Endothelial cell of umbilical vein (primary cell): ENCODE results near the gene MDP1. TPM values are rescaled to one million over a fixed set of nuclear protein-coding genes. Genes with fewer than 3 reads are reported as not detected.
A peak's percentile ranks its signal among the peaks of the same experiment; 100 is the strongest.

Source experiments
- BruUV-seq: library from RNA; stranded (reverse); fragments of 400-500 nt; replicated peaks from 2 replicates; lab custom pipeline; 2021; lab: Mats Ljungman, UMichigan
- CTCF ChIA-PET: fragments of 300-600, 350-600 bp; sonication (Branson Sonifier 250); formaldehyde crosslinking; loops from one replicate; lab custom pipeline; 2021; ENCODE audit warnings: antibody characterized with exemption, inconsistent platforms; lab: Charles Lee
- POLR2A ChIA-PET: fragments of 300-600, 350-600 bp; sonication (Branson Sonifier 250); formaldehyde crosslinking; loops from one replicate; lab custom pipeline; 2021; ENCODE audit warnings: antibody characterized with exemption, inconsistent platforms; lab: Charles Lee
- DNase-seq: peaks from one replicate; pipeline ENCODE4 v3.0.0-alpha.2; 2011; ENCODE audit warnings: low read depth, low spot score
- FAIRE-seq: peaks from 2 replicates; lab custom pipeline; 2011; peaks lifted over from hg19 to GRCh38; lab: Jason Lieb, UNC
- H2AFZ ChIP-seq: 2 replicates; pipeline ENCODE4 v1.6.0; 2012; ENCODE audit warnings: low read depth, low read length, control low read depth, inconsistent platforms
- H3K27ac ChIP-seq: 2 replicates; pipeline ENCODE4 v1.5.1; 2011; ENCODE audit warnings: low read depth, mild to moderate bottlenecking, control low read depth, low read length, moderate library complexity; ENCODE audit not compliant: insufficient read depth
- H3K27me3 ChIP-seq, 2 experiments: 2 replicates each; pipeline versions ENCODE4 v1.6.0 to v1.6.1; 2011; ENCODE audit warnings: low read length in 2 of 2, mixed read lengths in 1 of 2; ENCODE audit not compliant: control insufficient read depth in 2 of 2, insufficient read depth in 2 of 2
- H3K36me3 ChIP-seq, 2 experiments: 2 replicates in 1 of 2; 3 replicates in 1 of 2; pipeline ENCODE4 v1.5.1; 2011; ENCODE audit warnings: low read length in 2 of 2, mild to moderate bottlenecking in 1 of 2, moderate library complexity in 1 of 2; ENCODE audit not compliant: control insufficient read depth in 2 of 2, insufficient read depth in 2 of 2; ENCODE audit errors: extremely low read depth in 1 of 2
- H3K4me1 ChIP-seq: 3 replicates; pipeline ENCODE4 v1.5.1; 2011; ENCODE audit warnings: mild to moderate bottlenecking, low read length; ENCODE audit not compliant: control insufficient read depth, insufficient read depth; ENCODE audit errors: extremely low read depth
- H3K4me2 ChIP-seq: 2 replicates; pipeline ENCODE4 v1.6.1; 2011; ENCODE audit warnings: low read length, control low read depth, mixed read lengths; ENCODE audit not compliant: insufficient read depth
- H3K4me3 ChIP-seq, 3 experiments: fragments of 200-600 bp in 1 of 3; sonication (generic), shearing (Covaris generic) in 1 of 3; replicated peaks in 1 of 3; 2 replicates each; pipeline ENCODE4 v1.5.1; 2011 to 2016; ENCODE audit warnings: control low read depth in 3 of 3, low read length in 3 of 3, mild to moderate bottlenecking in 2 of 3, inconsistent platforms in 1 of 3, low read depth in 1 of 3, moderate library complexity in 1 of 3; ENCODE audit not compliant: insufficient read depth in 1 of 3
- H3K79me2 ChIP-seq: 2 replicates; pipeline ENCODE4 v1.6.0; 2012; ENCODE audit warnings: low read length, inconsistent platforms; ENCODE audit not compliant: control insufficient read depth, insufficient read depth
- H3K9ac ChIP-seq: replicated peaks from 2 replicates; pipeline ENCODE3; 2011; ENCODE audit warnings: low read length, control low read depth; ENCODE audit not compliant: insufficient read depth; ENCODE audit errors: extremely low read depth
- H3K9me1 ChIP-seq: replicated peaks from 3 replicates; pipeline ENCODE4 v1.6.0; 2011; ENCODE audit warnings: mild to moderate bottlenecking, low read length; ENCODE audit not compliant: control insufficient read depth, insufficient read depth; ENCODE audit errors: extremely low read depth
- H3K9me3 ChIP-seq: replicated peaks from 2 replicates; pipeline ENCODE4 v1.5.1; 2012; ENCODE audit warnings: low read length, inconsistent platforms; ENCODE audit not compliant: control insufficient read depth, insufficient read depth
- H4K20me1 ChIP-seq: replicated peaks from 2 replicates; pipeline ENCODE3; 2011; ENCODE audit warnings: mild to moderate bottlenecking, low read length; ENCODE audit not compliant: control insufficient read depth, insufficient read depth; ENCODE audit errors: extremely low read depth
- CTCF ChIP-seq, 2 donors: IDR thresholded peaks; 1 replicate in 1 of 2; 2 replicates in 1 of 2; pipeline ENCODE4 v1.5.1; 2011; ENCODE audit warnings: low read length in 2 of 2, mild to moderate bottlenecking in 2 of 2, moderate library complexity in 2 of 2, control low read depth in 1 of 2, inconsistent platforms in 1 of 2, low read depth in 1 of 2; ENCODE audit not compliant: insufficient read depth in 1 of 2; ENCODE audit errors: extremely low read depth in 1 of 2
- EZH2 ChIP-seq: IDR thresholded peaks from 2 replicates; pipeline ENCODE4 v1.6.1; 2012; ENCODE audit warnings: borderline replicate concordance, low read depth, mild to moderate bottlenecking, moderate library complexity, low read length, inconsistent platforms; ENCODE audit not compliant: severe bottlenecking
- FOS ChIP-seq: IDR thresholded peaks from 2 replicates; pipeline ENCODE4 v1.6.1; 2011; ENCODE audit warnings: mild to moderate bottlenecking, low read length, moderate library complexity, borderline replicate concordance; ENCODE audit not compliant: insufficient read depth
- GATA2 ChIP-seq: IDR thresholded peaks from 2 replicates; pipeline ENCODE4 v1.7.0; 2011; ENCODE audit warnings: low read depth, mild to moderate bottlenecking, moderate library complexity, mixed read lengths, low read length; ENCODE audit not compliant: insufficient read length, insufficient read depth
- JUN ChIP-seq: IDR thresholded peaks from 2 replicates; pipeline ENCODE4 v1.6.1; 2011; ENCODE audit warnings: borderline replicate concordance, low read depth; ENCODE audit not compliant: insufficient read length, insufficient read depth
- MAX ChIP-seq: IDR thresholded peaks from 2 replicates; pipeline ENCODE4 v1.6.1; 2011; ENCODE audit not compliant: insufficient read depth, insufficient read length
- MYC ChIP-seq: IDR thresholded peaks from one replicate; pipeline ENCODE4 v1.6.1; 2011; ENCODE audit warnings: mild to moderate bottlenecking, low read depth, low read length
- POLR2A ChIP-seq: IDR thresholded peaks from 2 replicates; pipeline ENCODE4 v1.6.1; 2012; ENCODE audit warnings: low read depth, mild to moderate bottlenecking, control low read depth, low read length
- POLR2AphosphoS5 ChIP-seq: IDR thresholded peaks from 2 replicates; pipeline ENCODE4 v1.6.1; 2012; ENCODE audit warnings: low read depth, mild to moderate bottlenecking, control low read depth, low read length, moderate library complexity; ENCODE audit not compliant: insufficient read depth
- dilution Hi-C: fragments of 300-500 bp; cut with MboI; formaldehyde crosslinking; loops from one replicate; pipeline ENCODE4 v1.15.0; 2019; ENCODE audit warnings: low sequenced_read_pairs; ENCODE audit not compliant: extremely low pct_ligation_motif_present
- intact Hi-C: fragments of 100-400 bp; cut with micrococcal nuclease; formaldehyde crosslinking; loops from one replicate; pipeline ENCODE4 v1.10.0; 2022
- polyA plus RNA-seq, 4 experiments: library from polyadenylated mRNA; depleted of rRNA in 3 of 4; stranded (reverse) in 3 of 4; unstranded in 1 of 4; fragments of >200 nt; gene quantifications; 2 replicates each; pipeline versions ENCODE4 v1.2.1 to v1.2.3, GENCODE V29; 2011 to 2012; ENCODE audit warnings: missing spikeins in 1 of 4
- total RNA-seq: library from RNA; stranded (reverse); gene quantifications from 2 replicates; pipeline ENCODE4 v1.2.3, GENCODE V29; 2021

The MDP1 gene
- total and polyA plus RNA-seq, 2 donors (not counting 3 experiments of a cell fraction or from before 2014, with no cell fraction given) = 8.1 to 22.7 TPM

- H3K9ac ChIP-seq = peak overlapping the region; percentile 42
These were observed 28.3 kb downstream of the MDP1 start for GRCh38 chr14:24187539-24187915.

More at GRCh38 chr14:24187539-24187915, 28.3 kb downstream of the MDP1 start:
- peaks cover 0 to 33% of the 10 kb centered on the region in 2 experiments for H3K36me3 ChIP-seq
- dilution Hi-C loops (no loop called here), intact Hi-C loops (no loop called here)
- TSS peak; percentile 18 for BruUV-seq
- peak overlapping the region; percentile 75 for H3K4me2 ChIP-seq
- DNase-seq = no peak
- H3K9me1 ChIP-seq = no peaks in the 10 kb centered on the region
- peak overlapping the region in 1 of 3 experiments; percentile 37 for H3K4me3 ChIP-seq
- no peak overlapping the region for H2AFZ ChIP-seq
- ChIA-PET POLR2A (interaction anchor here (1.0 to 1.8 kb wide), 2 partner anchors 8 to 25 kb away, joined by 3 read pairs; partner anchors contain the start of gene TM9SF1), CTCF (interaction anchor here (1.1 kb wide), 1 partner anchor 129 kb away, joined by 3 read pairs; no protein-coding TSS in a partner anchor)
- H3K79me2 ChIP-seq = peaks cover 11% of the 10 kb centered on the region
- no peak for FAIRE-seq
- H3K27me3 ChIP-seq = no peaks in the 10 kb centered on the region
- TF ChIP-seq POLR2AphosphoS5 (no peak), EZH2 (no peak), FOS (no peak), MYC (no peak), CTCF (IDR thresholded peaks at IDR 0.05; ENCODE audit: extremely low read depth in 1 of 2, insufficient read depth in 1 of 2, low read depth in 1 of 2, low read length in 2 of 2) (no peak), MAX (no peak), POLR2A (no peak), GATA2 (no peak), JUN (no peak)
- H3K4me1 ChIP-seq = peaks cover 6% of the 10 kb centered on the region
- H4K20me1 ChIP-seq = no peaks in the 10 kb centered on the region
- H3K27ac ChIP-seq = no peak overlapping the region
- no peaks in the 10 kb centered on the region for H3K9me3 ChIP-seq
